BE2C (cell line): ENCODE data around the gene HES1.

ENCODE experiments used
- DNase-seq: peaks from one replicate; pipeline ENCODE4 v3.0.0-alpha.2; 2020
- H3K27me3 ChIP-seq: fragments of 250-450 bp; sonication (Bioruptor Pico); 2 replicates; pipeline ENCODE4 v1.5.1; 2020; ENCODE audit warnings: mild to moderate bottlenecking
- H3K36me3 ChIP-seq: fragments of 250-450 bp; sonication (Bioruptor Pico); 2 replicates; pipeline ENCODE4 v1.5.1; 2020; ENCODE audit warnings: mild to moderate bottlenecking
- H3K4me1 ChIP-seq: fragments of 250-450 bp; sonication (Bioruptor Pico); 2 replicates; pipeline ENCODE4 v1.5.1; 2020
- H3K4me3 ChIP-seq: 2 replicates; pipeline ENCODE4 v1.5.1; 2011; ENCODE audit warnings: low read depth, low read length
- H3K9me3 ChIP-seq: fragments of 250-450 bp; sonication (Bioruptor Pico); 2 replicates; pipeline ENCODE4 v1.5.1; 2020
- TF ChIP-seq, protein P1 (sequence below): IDR thresholded peaks from 2 replicates; pipeline ENCODE4 v1.5.1; 2012; ENCODE audit warnings: mild to moderate bottlenecking, low read depth, low read length

HES1 gene

DNA sequence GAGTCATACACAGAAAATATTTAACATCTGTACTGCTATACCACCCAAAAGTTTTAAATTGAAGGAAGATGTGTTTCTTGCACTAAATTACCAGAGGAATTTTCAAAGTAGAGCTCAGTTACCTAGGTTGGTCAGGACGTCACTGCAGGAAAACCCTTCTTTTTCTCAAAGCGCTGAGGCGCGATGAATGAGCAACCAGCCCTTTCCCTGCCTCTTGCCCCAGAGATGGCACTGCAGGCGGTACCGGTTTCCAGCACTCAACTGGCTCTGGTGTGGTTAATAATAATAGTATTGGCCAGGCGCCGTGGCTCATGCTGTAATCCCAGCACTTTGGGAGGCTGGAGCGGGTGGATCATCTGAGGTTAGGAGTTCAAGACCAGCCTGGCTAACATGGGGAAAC is 49.3 kb downstream of the HES1 start:
- DNase-seq = no peak

DNA sequence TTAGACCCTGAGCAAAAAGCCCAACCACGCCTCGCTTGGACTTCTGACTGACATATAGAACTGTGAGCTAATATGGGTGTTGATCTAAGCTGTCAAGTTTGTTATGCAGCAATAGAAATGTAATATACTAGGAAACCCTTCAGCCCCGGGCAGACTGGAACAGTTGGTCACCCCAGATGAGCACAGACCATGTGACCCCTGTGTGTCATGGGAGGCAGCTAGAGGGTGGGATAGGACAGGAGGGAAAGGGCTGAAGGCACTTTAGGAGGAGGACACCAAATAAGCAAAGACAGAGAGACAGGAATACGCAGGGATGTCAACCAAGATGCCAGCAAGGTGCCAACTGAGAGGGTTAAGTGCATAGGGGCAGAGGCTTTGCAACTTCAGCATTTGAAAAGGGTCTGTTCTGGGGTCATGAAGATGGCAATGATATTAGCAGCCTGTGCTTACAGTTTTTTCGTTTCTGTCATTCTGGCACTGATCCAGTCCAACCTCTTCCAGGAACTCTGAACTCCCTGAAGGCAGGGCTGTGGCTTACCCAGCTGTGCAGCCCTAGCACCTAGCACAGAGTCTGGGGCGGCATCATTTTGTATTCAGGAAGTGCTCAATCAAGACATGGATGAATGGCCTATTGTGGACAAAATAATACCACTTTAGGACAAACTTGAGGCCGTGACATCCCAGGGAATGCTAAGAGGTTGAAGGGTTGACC is 51.4 kb downstream of the HES1 start:
- TF ChIP-seq, protein P1, sequence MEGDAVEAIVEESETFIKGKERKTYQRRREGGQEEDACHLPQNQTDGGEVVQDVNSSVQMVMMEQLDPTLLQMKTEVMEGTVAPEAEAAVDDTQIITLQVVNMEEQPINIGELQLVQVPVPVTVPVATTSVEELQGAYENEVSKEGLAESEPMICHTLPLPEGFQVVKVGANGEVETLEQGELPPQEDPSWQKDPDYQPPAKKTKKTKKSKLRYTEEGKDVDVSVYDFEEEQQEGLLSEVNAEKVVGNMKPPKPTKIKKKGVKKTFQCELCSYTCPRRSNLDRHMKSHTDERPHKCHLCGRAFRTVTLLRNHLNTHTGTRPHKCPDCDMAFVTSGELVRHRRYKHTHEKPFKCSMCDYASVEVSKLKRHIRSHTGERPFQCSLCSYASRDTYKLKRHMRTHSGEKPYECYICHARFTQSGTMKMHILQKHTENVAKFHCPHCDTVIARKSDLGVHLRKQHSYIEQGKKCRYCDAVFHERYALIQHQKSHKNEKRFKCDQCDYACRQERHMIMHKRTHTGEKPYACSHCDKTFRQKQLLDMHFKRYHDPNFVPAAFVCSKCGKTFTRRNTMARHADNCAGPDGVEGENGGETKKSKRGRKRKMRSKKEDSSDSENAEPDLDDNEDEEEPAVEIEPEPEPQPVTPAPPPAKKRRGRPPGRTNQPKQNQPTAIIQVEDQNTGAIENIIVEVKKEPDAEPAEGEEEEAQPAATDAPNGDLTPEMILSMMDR = no peak
- DNase-seq = no peak
- Histone ChIP-seq H3K4me3 (no peak overlapping the region), H3K9me3 (no peaks in the 10 kb centered on the region), H3K4me1 (peaks cover 11% of the 10 kb centered on the region), H3K27me3 (no peaks in the 10 kb centered on the region), H3K36me3 (no peaks in the 10 kb centered on the region)

More for the DNA sequence above, 49.3 kb downstream of the HES1 start:
- Histone ChIP-seq H3K4me3 (no peak overlapping the region), H3K9me3 (no peaks in the 10 kb centered on the region), H3K27me3 (no peaks in the 10 kb centered on the region), H3K4me1 (peaks cover 11% of the 10 kb centered on the region), H3K36me3 (no peaks in the 10 kb centered on the region)
- TF ChIP-seq, protein P1 = no peak
